Stomach smooth muscle (tissue), 2 donors: ENCODE measurements around the gene RCSD1.

ENCODE experiments used
- H3K27ac ChIP-seq: one replicate; pipeline ENCODE4 v1.7.0; 2013; ENCODE audit warnings: mild to moderate bottlenecking, low read length, inconsistent platforms
- H3K27me3 ChIP-seq, 2 donors: one replicate each; pipeline ENCODE4 v1.7.0; 2013; ENCODE audit warnings: low read length in 2 of 2; ENCODE audit not compliant: insufficient read depth in 2 of 2, control insufficient read depth in 1 of 2
- H3K36me3 ChIP-seq, 2 donors: one replicate each; pipeline ENCODE4 v1.7.0; 2013; ENCODE audit warnings: low read length in 2 of 2; ENCODE audit not compliant: control insufficient read depth in 2 of 2, insufficient read depth in 2 of 2
- H3K4me1 ChIP-seq: one replicate; pipeline ENCODE4 v1.7.0; 2013; ENCODE audit warnings: low read length; ENCODE audit not compliant: control insufficient read depth, insufficient read depth
- H3K4me3 ChIP-seq, 2 donors: one replicate each; pipeline ENCODE4 v1.7.0; 2013; ENCODE audit warnings: low read length in 2 of 2
- H3K9ac ChIP-seq, 2 donors: one replicate each; pipeline ENCODE4 v1.7.0; 2013; ENCODE audit warnings: low read length in 2 of 2, mild to moderate bottlenecking in 1 of 2
- H3K9me3 ChIP-seq, 2 donors: one replicate each; pipeline ENCODE4 v1.7.0; 2013; ENCODE audit warnings: low read length in 2 of 2; ENCODE audit not compliant: control insufficient read depth in 2 of 2
- donor health status: healthy.
- donor health status: Pancreatic carcinoma.

The RCSD1 gene

DNA sequence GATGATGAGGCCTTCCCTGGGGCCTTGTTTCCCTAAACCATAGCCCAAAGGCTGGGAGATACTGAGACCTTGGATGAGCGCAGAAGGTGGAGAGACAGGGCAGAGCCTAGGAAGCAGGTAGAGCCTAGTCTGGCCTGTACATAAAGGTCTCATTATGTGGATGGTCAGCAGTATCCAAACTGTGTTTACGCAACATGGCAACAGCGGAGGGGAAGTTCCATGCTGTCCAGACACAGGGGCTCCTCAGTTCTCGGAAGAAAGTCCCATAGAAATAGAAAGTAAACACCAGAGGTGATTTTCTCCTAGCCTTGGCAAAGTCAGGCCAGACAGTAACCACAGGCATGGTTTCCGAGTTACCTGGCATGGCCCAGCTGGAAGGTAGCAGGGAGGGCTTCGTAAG lies 49.7 kb downstream of the RCSD1 start:
- no peak overlapping the region for H3K9ac ChIP-seq
- H3K36me3 ChIP-seq: no peaks in the 10 kb centered on the region
- H3K9me3 ChIP-seq: no peaks in the 10 kb centered on the region
- peaks cover 49% of the 10 kb centered on the region for H3K4me1 ChIP-seq
- H3K27ac ChIP-seq: peak overlapping the region; percentile 84
- no peak overlapping the region for H3K4me3 ChIP-seq
- no peaks in the 10 kb centered on the region for H3K27me3 ChIP-seq

DNA sequence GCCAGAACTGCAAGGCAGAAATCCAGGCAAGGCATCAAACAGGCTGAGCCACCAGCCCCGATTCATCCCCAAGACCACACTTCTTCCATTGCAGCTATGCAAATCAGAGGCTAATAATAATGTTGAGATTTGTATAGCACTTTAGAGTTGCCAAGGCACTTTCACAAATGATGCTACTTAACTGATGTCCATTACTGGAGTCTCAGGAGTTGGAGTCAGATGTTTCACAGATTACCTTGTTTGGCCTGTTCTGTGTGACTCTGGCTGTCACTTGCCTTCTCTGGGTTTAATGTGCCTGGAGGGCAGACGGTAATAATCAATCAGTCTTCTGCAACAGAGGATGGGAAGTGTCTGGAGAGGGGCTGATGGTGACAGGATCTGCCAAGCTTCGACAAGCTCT lies 51.0 kb downstream of the RCSD1 start:
- Histone ChIP-seq H3K4me3 (peak overlapping the region; percentile 17 to 35), H3K9me3 (no peaks in the 10 kb centered on the region), H3K36me3 (no peaks in the 10 kb centered on the region), H3K27ac (peak overlapping the region; percentile 84), H3K27me3 (no peaks in the 10 kb centered on the region), H3K9ac (peak overlapping the region in 1 of 2 donors; percentile 51), H3K4me1 (peaks cover 61% of the 10 kb centered on the region)

DNA sequence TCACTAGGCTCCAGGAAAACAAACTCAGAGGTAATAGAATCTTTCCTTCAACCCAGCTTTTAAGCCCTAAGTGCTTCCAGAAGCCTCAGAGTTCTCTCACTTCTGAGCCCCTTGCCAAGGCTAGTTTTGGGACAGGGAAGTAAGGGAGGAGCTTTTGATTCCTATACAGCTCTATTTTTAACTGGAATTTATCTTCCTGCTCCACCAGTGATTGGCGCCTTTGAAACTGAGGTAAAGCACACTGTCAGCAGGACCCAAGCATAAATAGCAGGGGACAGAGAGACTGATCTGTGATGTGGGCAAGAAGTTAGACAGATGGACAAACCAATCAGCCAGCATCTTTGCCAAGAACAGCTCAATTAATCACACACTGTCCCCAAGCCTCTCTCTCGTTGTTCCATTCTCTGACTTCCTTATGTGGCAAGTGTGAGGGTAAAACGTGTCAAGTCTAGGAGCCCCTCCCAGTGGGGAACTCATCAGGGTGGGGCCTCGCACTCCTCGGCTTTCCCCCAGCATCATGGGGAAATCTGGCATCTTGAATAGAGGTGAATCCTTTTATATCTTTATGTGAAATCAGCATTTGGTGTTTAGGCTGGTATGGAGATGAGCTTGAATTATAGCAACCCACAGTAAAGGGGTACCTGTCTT lies 51.5 kb downstream of the RCSD1 start:
- Histone ChIP-seq H3K27me3 (no peaks in the 10 kb centered on the region), H3K36me3 (no peaks in the 10 kb centered on the region), H3K27ac (peak overlapping the region; percentile 84), H3K4me1 (peaks cover 66% of the 10 kb centered on the region), H3K4me3 (peak overlapping the region in 1 of 2 donors; percentile 35), H3K9ac (peak overlapping the region in 1 of 2 donors; percentile 13), H3K9me3 (no peaks in the 10 kb centered on the region)

DNA sequence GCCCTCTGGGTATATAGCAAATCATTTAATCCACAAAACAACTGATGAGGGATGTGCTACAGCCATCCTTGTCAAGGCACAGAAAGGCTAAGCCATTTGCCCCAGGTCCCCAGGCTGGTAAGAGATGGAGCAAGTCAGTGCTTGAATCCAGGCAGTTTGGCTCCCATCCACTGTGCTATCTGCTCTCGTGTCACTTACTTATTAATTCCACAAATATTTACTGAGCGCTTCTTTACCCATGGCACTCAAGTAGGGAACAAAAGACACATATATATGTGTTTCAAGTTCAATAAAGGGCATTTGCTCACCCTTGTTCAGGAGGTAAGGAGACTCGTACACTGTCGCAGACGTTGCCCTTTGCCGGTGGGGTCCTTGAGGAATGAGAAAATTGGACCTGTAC lies 53.2 kb downstream of the RCSD1 start:
- Histone ChIP-seq H3K27ac (peak overlapping the region; percentile 84), H3K9me3 (no peaks in the 10 kb centered on the region), H3K9ac (peak overlapping the region; percentile 29 to 36), H3K36me3 (no peaks in the 10 kb centered on the region), H3K27me3 (no peaks in the 10 kb centered on the region), H3K4me1 (peaks cover 77% of the 10 kb centered on the region), H3K4me3 (peak overlapping the region; percentile 25 to 44)

DNA sequence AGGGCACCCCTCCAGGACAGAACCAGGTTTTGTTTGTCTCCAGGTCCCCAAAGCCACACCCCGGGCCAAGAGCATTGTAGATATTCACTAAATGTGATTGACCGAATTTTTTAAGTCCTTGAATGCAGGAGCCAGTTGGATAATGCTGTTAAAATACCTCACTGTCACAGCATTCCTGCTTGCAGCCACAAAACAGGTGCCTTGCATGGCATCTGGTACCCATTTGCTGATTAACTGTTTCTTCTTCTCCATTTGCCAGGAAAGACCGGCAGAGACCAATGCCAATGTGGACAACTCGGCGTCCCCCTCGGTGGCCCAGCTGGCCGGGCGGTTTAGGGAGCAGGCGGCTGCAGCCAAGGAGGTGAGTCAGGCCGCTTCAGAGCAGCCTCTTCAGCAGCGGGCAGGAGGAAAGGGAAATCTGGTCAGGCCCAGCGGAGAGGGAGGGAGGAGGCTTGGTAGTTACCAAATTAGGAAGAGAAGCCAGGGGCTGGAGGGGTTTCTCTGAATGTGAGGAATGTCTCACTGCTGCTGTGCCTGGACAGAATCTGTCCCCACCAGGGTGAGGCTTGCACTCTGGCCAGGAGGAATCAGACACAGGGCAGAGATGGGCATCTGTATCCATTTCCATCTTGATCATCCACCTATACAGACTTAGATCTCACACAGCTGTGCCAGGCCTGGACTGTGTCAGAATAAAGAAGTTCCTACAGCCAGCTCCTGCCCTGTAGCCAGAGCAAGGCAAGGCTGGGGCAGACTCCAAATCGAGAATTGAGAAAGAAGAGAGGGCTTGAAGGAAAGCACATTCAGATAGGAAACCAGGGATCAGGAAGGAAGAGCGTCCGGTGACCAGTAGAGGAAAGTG lies 53.8 kb downstream of the RCSD1 start:
- H3K27ac ChIP-seq: peak overlapping the region; percentile 84

DNA sequence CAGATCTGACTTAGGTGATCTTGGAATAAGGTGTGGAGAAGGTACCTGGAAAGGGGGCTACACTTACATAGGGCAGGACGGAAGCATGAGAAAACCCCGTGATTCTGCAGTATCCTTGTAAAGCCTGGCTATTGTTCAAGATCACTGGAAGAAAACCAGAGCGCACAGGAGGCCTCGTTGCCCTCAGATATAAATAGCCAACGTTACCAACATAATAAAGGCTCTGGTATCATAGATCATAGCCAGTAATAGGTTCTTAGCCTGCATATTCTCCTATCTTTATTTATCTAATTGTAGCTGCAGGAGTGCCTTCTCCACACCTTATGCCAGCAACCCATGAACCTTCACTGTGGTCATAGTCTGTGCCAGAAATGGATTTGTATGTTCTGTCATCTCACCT lies 55.8 kb downstream of the RCSD1 start:
- peaks cover 4 to 12% of the 10 kb centered on the region in 2 donors for H3K36me3 ChIP-seq
- H3K27ac ChIP-seq: peak overlapping the region; percentile 84
- peak overlapping the region in 1 of 2 donors; percentile 9 for H3K4me3 ChIP-seq

More for the DNA sequence above, 53.8 kb downstream of the RCSD1 start:
- Histone ChIP-seq H3K36me3 (no peaks in the 10 kb centered on the region), H3K9me3 (no peaks in the 10 kb centered on the region), H3K9ac (peak overlapping the region in 1 of 2 donors; percentile 29), H3K4me1 (peaks cover 77% of the 10 kb centered on the region), H3K4me3 (peak overlapping the region; percentile 25 to 44), H3K27me3 (no peaks in the 10 kb centered on the region)

DNA sequence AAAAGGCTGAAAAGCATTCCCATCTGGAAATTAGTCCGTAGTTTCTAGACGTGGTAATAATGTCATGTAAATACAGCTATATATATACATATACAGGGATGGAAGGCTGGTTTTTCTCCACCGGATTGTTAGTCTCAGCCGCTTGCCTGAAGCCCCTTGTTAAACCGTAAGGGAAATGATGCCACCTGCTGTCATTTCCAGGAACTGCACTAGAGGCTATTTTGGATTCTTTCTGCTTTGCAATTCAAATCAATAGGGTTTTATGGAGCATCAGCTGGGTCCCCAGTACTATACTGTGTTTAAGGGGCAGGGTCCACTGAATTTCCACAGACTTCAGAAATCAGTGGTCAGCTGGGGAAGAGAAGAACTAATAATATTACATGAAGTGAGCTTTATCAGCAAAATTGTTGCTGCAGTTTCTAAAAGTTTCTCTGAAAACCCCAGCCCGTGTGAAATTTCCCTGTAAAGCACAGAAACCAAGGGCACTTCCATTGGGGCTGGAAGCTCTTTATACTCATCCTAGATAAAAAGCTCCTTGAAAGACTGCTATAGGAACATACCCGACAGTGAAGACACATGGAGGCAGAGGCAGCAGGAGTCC lies 58.0 kb downstream of the RCSD1 start:
- Histone ChIP-seq H3K9ac (peak overlapping the region in 1 of 2 donors; percentile 29), H3K27ac (no peak overlapping the region)

More for the DNA sequence above, 55.8 kb downstream of the RCSD1 start:
- Histone ChIP-seq H3K4me1 (peaks cover 63% of the 10 kb centered on the region), H3K9me3 (no peaks in the 10 kb centered on the region), H3K27me3 (no peaks in the 10 kb centered on the region), H3K9ac (no peak overlapping the region)

DNA sequence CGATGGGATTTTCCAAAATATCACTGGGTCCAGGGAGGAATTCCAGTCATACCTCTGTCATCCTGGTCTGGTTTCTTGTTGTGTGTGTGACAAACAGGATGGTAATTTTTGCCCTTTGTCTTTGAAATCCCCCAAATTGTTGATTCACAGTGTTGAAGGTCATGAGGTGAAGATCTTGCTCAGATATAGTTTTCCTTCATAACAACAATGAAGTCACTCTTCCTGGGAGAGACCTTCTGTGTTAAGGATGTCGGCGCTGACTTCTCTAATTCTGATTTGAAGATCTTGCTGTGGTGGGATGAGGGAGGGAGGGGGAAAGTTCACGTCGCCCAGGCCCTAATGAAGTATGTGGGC lies 59.5 kb downstream of the RCSD1 start:
- no peak overlapping the region for H3K9ac ChIP-seq
- no peak overlapping the region for H3K4me3 ChIP-seq
- H3K27ac ChIP-seq: no peak overlapping the region
- no peaks in the 10 kb centered on the region for H3K9me3 ChIP-seq
- no peaks in the 10 kb centered on the region for H3K27me3 ChIP-seq
- H3K4me1 ChIP-seq: peaks cover 30% of the 10 kb centered on the region
- peaks cover 16 to 23% of the 10 kb centered on the region in 2 donors for H3K36me3 ChIP-seq

More for the DNA sequence above, 58.0 kb downstream of the RCSD1 start:
- Histone ChIP-seq H3K36me3 (peaks cover 10 to 23% of the 10 kb centered on the region in 2 donors), H3K9me3 (no peaks in the 10 kb centered on the region), H3K4me1 (peaks cover 45% of the 10 kb centered on the region), H3K4me3 (no peak overlapping the region), H3K27me3 (no peaks in the 10 kb centered on the region)

DNA sequence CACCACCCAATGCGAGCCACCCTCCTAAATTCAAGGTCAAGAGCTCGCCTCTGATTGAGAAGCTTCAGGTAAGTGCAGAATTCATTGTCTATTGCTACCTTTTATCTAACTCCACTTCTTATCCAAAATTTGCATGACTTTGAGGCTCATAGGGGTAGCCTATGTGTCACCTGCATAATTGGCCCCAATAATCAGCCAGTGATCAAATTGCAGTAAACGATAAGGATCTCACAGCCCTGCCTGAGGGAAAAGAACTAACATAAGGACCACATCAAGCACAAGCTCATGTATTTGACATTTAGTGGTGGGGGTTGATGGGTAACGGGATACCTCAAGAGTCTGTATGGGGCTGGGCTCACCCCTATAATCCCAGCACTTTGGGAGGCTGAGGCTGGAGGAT lies 60.0 kb downstream of the RCSD1 start:
- no peak overlapping the region for H3K4me3 ChIP-seq
- no peaks in the 10 kb centered on the region for H3K27me3 ChIP-seq
- H3K9ac ChIP-seq: no peak overlapping the region
- H3K9me3 ChIP-seq: no peaks in the 10 kb centered on the region
- H3K27ac ChIP-seq: no peak overlapping the region
- H3K36me3 ChIP-seq: peaks cover 17 to 24% of the 10 kb centered on the region in 2 donors
- H3K4me1 ChIP-seq: peaks cover 25% of the 10 kb centered on the region

DNA sequence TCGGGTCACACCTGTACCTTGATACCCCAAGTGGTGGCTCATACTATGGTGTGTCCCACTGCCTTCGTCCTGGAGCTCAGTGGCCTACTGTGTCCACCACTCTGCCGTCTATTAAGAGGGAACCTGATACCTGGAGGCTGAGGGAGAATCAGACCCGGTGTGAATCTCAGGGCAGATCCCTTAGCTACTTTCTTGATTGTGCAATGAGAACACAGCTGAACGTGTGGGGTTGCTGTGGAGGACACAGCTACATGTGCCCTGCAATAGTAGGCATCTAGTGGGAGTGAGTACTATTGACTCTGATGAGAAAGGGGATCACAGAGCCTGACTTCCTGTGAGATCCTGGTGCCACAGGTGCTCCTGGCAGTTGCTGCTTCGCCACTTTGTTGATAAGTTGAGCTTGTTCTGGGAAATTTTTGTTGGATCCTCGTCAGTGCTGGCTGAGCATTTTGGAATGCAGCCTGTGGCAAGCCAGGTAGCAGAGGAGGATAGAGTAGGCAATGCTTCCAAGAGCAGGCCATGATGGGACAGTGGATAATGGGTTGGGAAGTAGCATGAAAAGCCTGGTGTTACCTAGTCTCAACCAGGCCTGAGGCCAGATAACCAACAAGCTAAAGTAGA lies 63.5 kb downstream of the RCSD1 start:
- H3K27me3 ChIP-seq: no peaks in the 10 kb centered on the region
- no peak overlapping the region for H3K4me3 ChIP-seq
- no peaks in the 10 kb centered on the region for H3K9me3 ChIP-seq
- no peaks in the 10 kb centered on the region for H3K4me1 ChIP-seq
- no peak overlapping the region for H3K27ac ChIP-seq
- H3K9ac ChIP-seq: no peak overlapping the region
- peaks cover 31 to 34% of the 10 kb centered on the region in 2 donors for H3K36me3 ChIP-seq
